Gastrocnemius medialis (tissue), 4 donors: Measurements from ENCODE around the gene KCNT1.

Experiments used
- CTCF ChIP-seq, 5 experiments: fragments of 450-650 bp in 3 of 5; fragments of 200-600 bp in 2 of 5; sonication (generic) in 2 of 5; IDR thresholded peaks in 4 of 5; conservative IDR thresholded peaks in 1 of 5; 1 replicate in 4 of 5; 2 replicates in 1 of 5; pipeline ENCODE4 v1.5.1; 2016 to 2019; ENCODE audit warnings: antibody characterized with exemption in 5 of 5, mild to moderate bottlenecking in 3 of 5, moderate library complexity in 3 of 5
- POLR2A ChIP-seq, 2 donors: fragments of 450-650 bp; IDR thresholded peaks; one replicate each; pipeline ENCODE4 v1.6.1; 2017; ENCODE audit warnings: antibody characterized with exemption in 2 of 2, mild to moderate bottlenecking in 2 of 2, moderate library complexity in 2 of 2

- TF ChIP-seq CTCF (IDR thresholded peaks at IDR 0.05 in 4 of 5, conservative IDR thresholded peaks at IDR 0.05 in 1 of 5) (no peak), POLR2A (IDR thresholded peaks at IDR 0.05) (no peak)
Measured at GRCh38 chr9:135711391-135711790, 9.4 kb downstream of the KCNT1 start.
